BJ (cell line): ENCODE results near the gene CMTM8. TPM values are rescaled to one million over a fixed set of nuclear protein-coding genes. Genes with fewer than 3 reads are reported as not detected.

ENCODE experiments used
- CTCF ChIA-PET: fragments of 350-600 bp; formaldehyde crosslinking; extraction: SDS; loops from one replicate; lab custom pipeline; 2021; ENCODE audit warnings: antibody characterized with exemption, inconsistent platforms; lab: Yijun Ruan, JAX
- POLR2A ChIA-PET: fragments of 300-600 bp; sonication (Branson Sonifier 250); formaldehyde crosslinking; extraction: SDS; loops from one replicate; lab custom pipeline; 2021; ENCODE audit warnings: antibody characterized with exemption; lab: Charles Lee
- DNase-seq: peaks from one replicate; pipeline ENCODE4 v3.0.0-alpha.2; 2011; ENCODE audit warnings: low read depth
- H3K27me3 ChIP-seq: 2 replicates; pipeline ENCODE4 v1.6.0; 2011; ENCODE audit warnings: low read length; ENCODE audit not compliant: control insufficient read depth, insufficient read depth
- H3K36me3 ChIP-seq: 2 replicates; pipeline ENCODE4 v1.5.1; 2011; ENCODE audit warnings: low read length; ENCODE audit not compliant: control insufficient read depth, insufficient read depth
- H3K4me3 ChIP-seq: 2 replicates; pipeline ENCODE4 v1.5.1; 2011; ENCODE audit warnings: low read depth, mild to moderate bottlenecking, control low read depth, low read length
- CTCF ChIP-seq: IDR thresholded peaks from 2 replicates; pipeline ENCODE4 v1.5.1; 2011; ENCODE audit warnings: low read depth, mild to moderate bottlenecking, control low read depth, inconsistent platforms, low read length, moderate library complexity; ENCODE audit not compliant: insufficient read depth
- polyA plus RNA-seq: library from polyadenylated mRNA; depleted of rRNA; stranded (reverse); fragments of >200 nt; gene quantifications from 2 replicates; pipeline ENCODE4 v1.2.3, GENCODE V29; 2011

Gene CMTM8
- polyA plus RNA-seq, 1 experiment: 0.39 TPM

GRCh38 chr3:32404714-32405113 is 166.2 kb downstream of the CMTM8 start:
- ChIA-PET POLR2A (no interaction called here), CTCF (interaction anchor here (1.0 to 2.4 kb wide), 2 partner anchors 16 to 63 kb away, joined by 3 to 6 read pairs; no protein-coding TSS in a partner anchor)
- no peak for TF ChIP-seq CTCF
- Histone ChIP-seq H3K4me3 (no peak overlapping the region), H3K27me3 (no peaks in the 10 kb centered on the region), H3K36me3 (no peaks in the 10 kb centered on the region)
- DNase-seq: no peak

- no peak for DNase-seq
- H3K27me3 ChIP-seq: no peaks in the 10 kb centered on the region
- ChIA-PET CTCF (interaction anchor here (1.0 to 1.8 kb wide), 2 partner anchors 16 to 105 kb away, joined by 3 to 4 read pairs; no protein-coding TSS in a partner anchor), POLR2A (no interaction called here)
- no peak for TF ChIP-seq CTCF
- no peak overlapping the region for H3K4me3 ChIP-seq
- H3K36me3 ChIP-seq: no peaks in the 10 kb centered on the region
Observed at GRCh38 chr3:32405155-32405554, 166.7 kb downstream of the CMTM8 start.

GRCh38 chr3:32405711-32406323 is 167.3 kb downstream of the CMTM8 start:
- H3K4me3 ChIP-seq: no peak overlapping the region
- no peak for DNase-seq
- TF ChIP-seq CTCF: no peak
- ChIA-PET POLR2A (no interaction called here), CTCF (interaction anchor here (1.4 to 1.8 kb wide), 2 partner anchors 9 to 104 kb away, joined by 3 to 4 read pairs; no protein-coding TSS in a partner anchor)
- H3K27me3 ChIP-seq: no peaks in the 10 kb centered on the region
- H3K36me3 ChIP-seq: no peaks in the 10 kb centered on the region

- Histone ChIP-seq H3K4me3 (no peak overlapping the region), H3K27me3 (no peaks in the 10 kb centered on the region), H3K36me3 (no peaks in the 10 kb centered on the region)
- TF ChIP-seq CTCF: no peak
- DNase-seq: no peak
- ChIA-PET POLR2A (no interaction called here), CTCF (interaction anchor here (1.4 to 1.8 kb wide), 2 partner anchors 8 to 103 kb away, joined by 3 to 4 read pairs; no protein-coding TSS in a partner anchor)
Observed at GRCh38 chr3:32406486-32407408, 168.3 kb downstream of the CMTM8 start.
